ENCODE results near the gene PRM3.

The PRM3 gene

GRCh38 chr16:11251525-11252481 is 21.6 kb downstream of the PRM3 start:
- TF ChIP-seq, protein P1, sequence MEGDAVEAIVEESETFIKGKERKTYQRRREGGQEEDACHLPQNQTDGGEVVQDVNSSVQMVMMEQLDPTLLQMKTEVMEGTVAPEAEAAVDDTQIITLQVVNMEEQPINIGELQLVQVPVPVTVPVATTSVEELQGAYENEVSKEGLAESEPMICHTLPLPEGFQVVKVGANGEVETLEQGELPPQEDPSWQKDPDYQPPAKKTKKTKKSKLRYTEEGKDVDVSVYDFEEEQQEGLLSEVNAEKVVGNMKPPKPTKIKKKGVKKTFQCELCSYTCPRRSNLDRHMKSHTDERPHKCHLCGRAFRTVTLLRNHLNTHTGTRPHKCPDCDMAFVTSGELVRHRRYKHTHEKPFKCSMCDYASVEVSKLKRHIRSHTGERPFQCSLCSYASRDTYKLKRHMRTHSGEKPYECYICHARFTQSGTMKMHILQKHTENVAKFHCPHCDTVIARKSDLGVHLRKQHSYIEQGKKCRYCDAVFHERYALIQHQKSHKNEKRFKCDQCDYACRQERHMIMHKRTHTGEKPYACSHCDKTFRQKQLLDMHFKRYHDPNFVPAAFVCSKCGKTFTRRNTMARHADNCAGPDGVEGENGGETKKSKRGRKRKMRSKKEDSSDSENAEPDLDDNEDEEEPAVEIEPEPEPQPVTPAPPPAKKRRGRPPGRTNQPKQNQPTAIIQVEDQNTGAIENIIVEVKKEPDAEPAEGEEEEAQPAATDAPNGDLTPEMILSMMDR (conservative IDR thresholded peaks at IDR 0.05; ENCODE audit: low read length) = no peak
- peak; percentile 61 for DNase-seq (ENCODE audit: low read depth)
- no peak overlapping the region for H3K4me3 ChIP-seq (ENCODE audit: low read length)

- TF ChIP-seq, protein P1 (conservative IDR thresholded peaks at IDR 0.05; ENCODE audit: low read length) = no peak
- H3K4me3 ChIP-seq (ENCODE audit: low read length) = no peak overlapping the region
- DNase-seq (ENCODE audit: low read depth) = no peak
Observed at GRCh38 chr16:11250786-11251524, 22.5 kb downstream of the PRM3 start.

- no peak for DNase-seq (ENCODE audit: low read depth)
- no peak overlapping the region for H3K4me3 ChIP-seq (ENCODE audit: low read length)
- TF ChIP-seq, protein P1 (conservative IDR thresholded peaks at IDR 0.05; ENCODE audit: low read length) = no peak
Observed at GRCh38 chr16:11250091-11250785, 23.2 kb downstream of the PRM3 start.

GRCh38 chr16:11249233-11250061 is 24.0 kb downstream of the PRM3 start:
- H3K4me3 ChIP-seq (ENCODE audit: low read length) = no peak overlapping the region
- TF ChIP-seq, protein P1 (conservative IDR thresholded peaks at IDR 0.05; ENCODE audit: low read length) = no peak
- no peak for DNase-seq (ENCODE audit: low read depth)

DNA sequence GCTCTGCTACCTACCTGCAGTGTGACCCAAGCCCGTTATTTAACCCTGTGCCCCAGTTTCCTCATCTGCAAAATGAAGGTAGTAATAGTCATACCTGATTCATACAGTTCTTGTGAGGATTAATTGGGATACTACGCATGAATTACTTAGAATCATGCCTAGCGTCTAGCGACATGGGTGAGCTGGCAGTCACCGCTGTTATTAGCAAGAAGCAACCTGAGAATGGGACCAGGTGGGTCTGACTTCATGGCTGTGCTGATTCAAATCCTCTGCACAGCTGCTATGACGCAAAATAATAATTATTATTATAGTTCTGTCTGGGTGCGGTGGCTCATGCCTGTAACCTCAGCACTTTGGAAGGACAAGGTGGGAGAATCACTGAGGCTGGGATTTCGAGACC is 25.3 kb downstream of the PRM3 start:
- TF ChIP-seq, protein P1 (conservative IDR thresholded peaks at IDR 0.05; ENCODE audit: low read length) = no peak
- no peak for DNase-seq (ENCODE audit: low read depth)
- H3K4me3 ChIP-seq (ENCODE audit: low read length) = no peak overlapping the region

GRCh38 chr16:11245988-11246387 is 27.4 kb downstream of the PRM3 start:
- no peak overlapping the region for H3K4me3 ChIP-seq (ENCODE audit: low read length)
- DNase-seq (ENCODE audit: low read depth) = no peak
- TF ChIP-seq, protein P1 (conservative IDR thresholded peaks at IDR 0.05; ENCODE audit: low read length) = no peak
